H9 (cell line): Measurements from ENCODE around the gene RIMBP2. TPM values are rescaled to one million over a fixed set of nuclear protein-coding genes. Genes with fewer than 3 reads are reported as not detected.

Source experiments
- DNase-seq: peaks from one replicate; pipeline ENCODE4 v3.0.0-alpha.2; 2017
- H2AFZ ChIP-seq: one replicate; pipeline ENCODE4 v1.6.1; 2013; ENCODE audit warnings: mild to moderate bottlenecking, low read length, control low read depth, moderate library complexity
- H2AK5ac ChIP-seq: 2 replicates; pipeline ENCODE4 v1.6.1; 2013; ENCODE audit warnings: low read length, control low read depth, mixed read lengths; ENCODE audit not compliant: insufficient read length
- H2BK120ac ChIP-seq: one replicate; pipeline ENCODE4 v1.6.1; 2013; ENCODE audit warnings: low read depth, mild to moderate bottlenecking, low read length, control low read depth, inconsistent platforms; ENCODE audit not compliant: poor library complexity, severe bottlenecking
- H2BK12ac ChIP-seq: 2 replicates; pipeline ENCODE4 v1.6.1; 2013; ENCODE audit warnings: low read length, control low read depth, mixed read lengths, low read depth; ENCODE audit not compliant: insufficient read length
- H2BK15ac ChIP-seq: 2 replicates; pipeline ENCODE4 v1.6.1; 2013; ENCODE audit warnings: low read depth, low read length, control low read depth
- H2BK20ac ChIP-seq: one replicate; pipeline ENCODE4 v1.6.1; 2013; ENCODE audit warnings: low read depth, mild to moderate bottlenecking, low read length, control low read depth, inconsistent platforms; ENCODE audit not compliant: poor library complexity, severe bottlenecking
- H2BK5ac ChIP-seq: 2 replicates; pipeline ENCODE4 v1.6.1; 2013; ENCODE audit warnings: low read length, control low read depth, mixed read lengths; ENCODE audit not compliant: insufficient read length
- H3K14ac ChIP-seq: 2 replicates; pipeline ENCODE4 v1.6.1; 2013; ENCODE audit warnings: low read length, control low read depth; ENCODE audit not compliant: insufficient read depth
- H3K18ac ChIP-seq: 2 replicates; pipeline ENCODE4 v1.6.1; 2013; ENCODE audit warnings: low read depth, mild to moderate bottlenecking, mixed read lengths, low read length, control low read depth; ENCODE audit not compliant: insufficient read length
- H3K23ac ChIP-seq: 2 replicates; pipeline ENCODE4 v1.6.1; 2013; ENCODE audit warnings: low read length, control low read depth, mixed read lengths, low read depth; ENCODE audit not compliant: insufficient read length
- H3K23me2 ChIP-seq: 2 replicates; pipeline ENCODE4 v1.6.1; 2013; ENCODE audit warnings: low read depth, mild to moderate bottlenecking, mixed read lengths, low read length, control low read depth; ENCODE audit not compliant: insufficient read length, poor library complexity, severe bottlenecking
- H3K27ac ChIP-seq: 2 replicates; pipeline ENCODE4 v1.5.1; 2013; ENCODE audit warnings: low read length, control low read depth, mixed read lengths, low read depth; ENCODE audit not compliant: insufficient read length
- H3K27me3 ChIP-seq: 2 replicates; pipeline ENCODE4 v1.6.1; 2013; ENCODE audit warnings: low read length, control low read depth, inconsistent platforms; ENCODE audit not compliant: insufficient read depth
- H3K4ac ChIP-seq: 2 replicates; pipeline ENCODE4 v1.6.1; 2013; ENCODE audit warnings: low read depth, mild to moderate bottlenecking, control low read depth, inconsistent platforms, low read length, moderate library complexity
- H3K4me1 ChIP-seq: 2 replicates; pipeline ENCODE4 v1.6.1; 2013; ENCODE audit warnings: low read length, control low read depth, inconsistent platforms; ENCODE audit not compliant: insufficient read depth
- H3K4me2 ChIP-seq: 2 replicates; pipeline ENCODE4 v1.6.1; 2013; ENCODE audit warnings: low read length, control low read depth, mixed read lengths; ENCODE audit not compliant: insufficient read length, insufficient read depth
- H3K56ac ChIP-seq: 2 replicates; pipeline ENCODE4 v1.6.1; 2013; ENCODE audit warnings: low read depth, mild to moderate bottlenecking, mixed read lengths, low read length, control low read depth; ENCODE audit not compliant: insufficient read length
- H3K79me1 ChIP-seq: 2 replicates; pipeline ENCODE4 v1.6.1; 2013; ENCODE audit warnings: low read depth, mild to moderate bottlenecking, moderate library complexity, low read length, control low read depth, inconsistent platforms; ENCODE audit not compliant: insufficient read depth, poor library complexity, severe bottlenecking
- H3K79me2 ChIP-seq: 2 replicates; pipeline ENCODE4 v1.6.1; 2013; ENCODE audit warnings: low read length, control low read depth, inconsistent platforms; ENCODE audit not compliant: insufficient read depth
- H3K9ac ChIP-seq: 2 replicates; pipeline ENCODE4 v1.6.1; 2013; ENCODE audit warnings: low read length, control low read depth, mixed read lengths; ENCODE audit not compliant: insufficient read length; ENCODE audit errors: extremely low read depth
- H3K9me3 ChIP-seq: one replicate; pipeline ENCODE4 v1.6.1; 2013; ENCODE audit warnings: low read depth, low read length, inconsistent platforms; ENCODE audit not compliant: control insufficient read depth
- H3T11ph ChIP-seq: one replicate; pipeline ENCODE4 v1.6.1; 2013; ENCODE audit warnings: mild to moderate bottlenecking, low read length, control low read depth, inconsistent platforms
- H4K20me1 ChIP-seq: one replicate; pipeline ENCODE4 v1.6.1; 2013; ENCODE audit not compliant: control insufficient read depth, insufficient read length, insufficient read depth
- H4K5ac ChIP-seq: 2 replicates; pipeline ENCODE4 v1.6.1; 2013; ENCODE audit warnings: low read depth, mild to moderate bottlenecking, mixed read lengths, low read length, control low read depth; ENCODE audit not compliant: insufficient read length
- H4K8ac ChIP-seq: replicated peaks from 2 replicates; pipeline ENCODE4 v1.6.1; 2013; ENCODE audit warnings: low read length, control low read depth, mixed read lengths, low read depth; ENCODE audit not compliant: insufficient read length
- H4K91ac ChIP-seq: 2 replicates; pipeline ENCODE4 v1.6.1; 2013; ENCODE audit warnings: low read depth, mild to moderate bottlenecking, moderate library complexity, mixed read lengths, low read length, control low read depth; ENCODE audit not compliant: insufficient read length
- H3K27ac Mint-ChIP-seq, 3 experiments: 2 replicates in 2 of 3; 3 replicates in 1 of 3; pipeline ENCODE4 v1.8.0; 2020 to 2021; ENCODE audit warnings: mixed read lengths in 3 of 3, mild to moderate bottlenecking in 1 of 3, moderate library complexity in 1 of 3
- H3K27me3 Mint-ChIP-seq: 2 replicates; pipeline ENCODE4 v1.8.0; 2021; ENCODE audit warnings: low read depth, mild to moderate bottlenecking, moderate library complexity, mixed read lengths
- H3K36me3 Mint-ChIP-seq, 3 experiments: 2 replicates in 2 of 3; 3 replicates in 1 of 3; pipeline ENCODE4 v1.8.0; 2020 to 2021; ENCODE audit warnings: low read depth in 3 of 3, mixed read lengths in 3 of 3; ENCODE audit not compliant: insufficient read depth in 1 of 3
- H3K4me1 Mint-ChIP-seq, 2 experiments: 2 replicates each; pipeline ENCODE4 v1.8.0; 2020; ENCODE audit warnings: mixed read lengths in 2 of 2
- H3K4me3 Mint-ChIP-seq, 2 experiments: 2 replicates in 1 of 2; 3 replicates in 1 of 2; pipeline ENCODE4 v1.8.0; 2020 to 2021; ENCODE audit warnings: mild to moderate bottlenecking in 2 of 2, mixed read lengths in 2 of 2, moderate library complexity in 1 of 2
- H3K9me3 Mint-ChIP-seq, 2 experiments: 2 replicates in 1 of 2; 3 replicates in 1 of 2; pipeline ENCODE4 v1.8.0; 2020; ENCODE audit warnings: mild to moderate bottlenecking in 2 of 2, mixed read lengths in 2 of 2, moderate library complexity in 1 of 2
- CTCF ChIP-seq: fragments of 200-600 bp; sonication (generic); conservative IDR thresholded peaks from 3 replicates; pipeline ENCODE4 v1.8.0; 2021; ENCODE audit warnings: antibody characterized with exemption, mild to moderate bottlenecking
- WGBS: extraction: QIAGEN DNeasy Blood & Tissue Kit; methylation state at CpG from one replicate; pipeline ENCODE4 v1.1.7; 2013; ENCODE audit warnings: missing lambda C conversion rate, low lambda C conversion rate, mixed read lengths; ENCODE audit not compliant: insufficient read length; ENCODE audit errors: extremely low coverage; 5-methylcytosine and 5-hydroxymethylcytosine counted together
- total RNA-seq: library from RNA; stranded (reverse); gene quantifications from 2 replicates; pipeline ENCODE4 v1.2.1, GENCODE V29; 2021

Gene RIMBP2
- total RNA-seq, 1 experiment from 2014 or later = 0.70 TPM

GRCh38 chr12:130664252-130664651 lies 51.8 kb downstream of the RIMBP2 start:
- H3K36me3 Mint-ChIP-seq = peaks cover 3 to 22% (median 12%) of the 10 kb centered on the region in 3 experiments; a peak in 6 of 7 replicates
- no peak overlapping the region for H3K27ac Mint-ChIP-seq

More at GRCh38 chr12:130664252-130664651, 51.8 kb downstream of the RIMBP2 start:
- no peak overlapping the region for H3K4me2 ChIP-seq
- no peaks in the 10 kb centered on the region for H3K79me1 ChIP-seq
- H3K18ac ChIP-seq = no peak overlapping the region
- H3K9ac ChIP-seq = no peak overlapping the region
- no peaks in the 10 kb centered on the region for H4K20me1 ChIP-seq
- H3K4ac ChIP-seq = no peak overlapping the region
- no peak overlapping the region for H3K56ac ChIP-seq
- no peak overlapping the region for H2BK20ac ChIP-seq
- Mint-ChIP-seq H3K9me3 (peaks cover 36 to 39% of the 10 kb centered on the region in 2 experiments), H3K27me3 (peaks cover 16% of the 10 kb centered on the region), H3K4me1 (peaks cover 0 to 2% of the 10 kb centered on the region in 2 experiments; a peak in 1 of 4 replicates), H3K4me3 (no peak overlapping the region)
- H4K5ac ChIP-seq = no peak overlapping the region
- H3K27me3 ChIP-seq = no peaks in the 10 kb centered on the region
- no peak overlapping the region for H3K27ac ChIP-seq
- H2BK120ac ChIP-seq = no peak overlapping the region
- no peak overlapping the region for H3K14ac ChIP-seq
- H4K8ac ChIP-seq = no peak overlapping the region
- H2BK15ac ChIP-seq = no peak overlapping the region
- no peaks in the 10 kb centered on the region for H3K79me2 ChIP-seq
- no peak overlapping the region for H3T11ph ChIP-seq
- DNase-seq = no peak
- no CpG with 5 or more reads among the region's 20 CpGs for WGBS
- H3K23me2 ChIP-seq = no peaks in the 10 kb centered on the region
- H2BK5ac ChIP-seq = no peak overlapping the region
- H2BK12ac ChIP-seq = no peak overlapping the region
- H4K91ac ChIP-seq = no peak overlapping the region
- no peak overlapping the region for H2AK5ac ChIP-seq
- TF ChIP-seq CTCF = no peak
- H3K4me1 ChIP-seq = no peaks in the 10 kb centered on the region
- no peak overlapping the region for H3K23ac ChIP-seq
- H2AFZ ChIP-seq = no peak overlapping the region
- peaks cover 15% of the 10 kb centered on the region for H3K9me3 ChIP-seq
